NCI-H510A treated with DMSO at 0.1 percent for 48 hours (cell line): ENCODE measurements around the gene CHCHD3.
"Not testable (repeated sequence)": the region's sequence is repeated elsewhere in the genome, so short reads cannot be mapped to it uniquely, and the experiment has no call there.

Source experiments
- DNase-seq: peaks from one replicate; lab custom pipeline; 2025; lab: John Stamatoyannopoulos, UW

The CHCHD3 gene

DNA sequence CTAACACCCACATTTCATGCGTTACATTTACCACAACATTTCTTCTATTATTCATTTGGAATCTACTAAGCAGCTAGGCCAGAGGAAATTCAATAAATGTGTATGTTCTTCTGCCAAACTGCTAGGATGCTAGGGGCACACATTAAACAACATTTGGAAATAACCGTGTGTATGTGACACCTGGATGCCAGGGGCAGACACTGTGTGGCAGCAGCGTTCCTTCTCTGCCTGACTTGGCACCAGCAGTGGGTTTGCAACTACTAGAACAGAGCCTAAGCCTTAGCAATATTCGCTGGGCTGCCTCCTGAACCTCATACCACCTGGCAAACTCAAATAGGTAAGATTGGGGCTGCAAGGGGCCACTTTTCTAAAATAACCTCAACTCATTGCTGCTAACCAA, 182.1 kb downstream of the CHCHD3 start:
- DNase-seq: no peak

DNA sequence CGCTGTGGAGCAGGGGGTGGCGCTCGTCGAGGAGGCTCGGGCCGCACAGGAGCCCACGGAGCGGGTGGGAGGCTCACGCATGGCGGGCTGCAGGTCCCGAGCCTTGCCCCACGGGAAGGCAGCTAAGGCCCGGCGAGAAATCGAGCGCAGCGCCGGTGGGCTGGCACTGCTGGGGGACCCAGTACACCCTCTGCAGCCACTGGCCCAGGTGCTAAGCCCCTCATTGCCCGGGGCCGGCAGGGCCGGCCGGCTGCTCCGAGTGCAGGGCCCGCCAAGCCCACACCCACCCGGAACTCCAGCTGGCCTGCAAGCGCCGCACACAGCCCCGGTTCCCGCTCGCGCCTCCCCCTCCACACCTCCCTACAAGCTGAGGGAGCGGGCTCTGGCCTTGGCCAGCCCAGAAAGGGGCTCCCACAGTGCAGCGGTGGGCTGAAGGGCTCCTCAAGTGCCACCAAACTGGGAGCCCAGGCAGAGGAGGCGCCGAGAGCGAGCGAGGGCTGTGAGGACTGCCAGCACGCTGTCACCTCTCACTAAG, 183.2 kb downstream of the CHCHD3 start:
- not testable (repeated sequence) for DNase-seq

DNA sequence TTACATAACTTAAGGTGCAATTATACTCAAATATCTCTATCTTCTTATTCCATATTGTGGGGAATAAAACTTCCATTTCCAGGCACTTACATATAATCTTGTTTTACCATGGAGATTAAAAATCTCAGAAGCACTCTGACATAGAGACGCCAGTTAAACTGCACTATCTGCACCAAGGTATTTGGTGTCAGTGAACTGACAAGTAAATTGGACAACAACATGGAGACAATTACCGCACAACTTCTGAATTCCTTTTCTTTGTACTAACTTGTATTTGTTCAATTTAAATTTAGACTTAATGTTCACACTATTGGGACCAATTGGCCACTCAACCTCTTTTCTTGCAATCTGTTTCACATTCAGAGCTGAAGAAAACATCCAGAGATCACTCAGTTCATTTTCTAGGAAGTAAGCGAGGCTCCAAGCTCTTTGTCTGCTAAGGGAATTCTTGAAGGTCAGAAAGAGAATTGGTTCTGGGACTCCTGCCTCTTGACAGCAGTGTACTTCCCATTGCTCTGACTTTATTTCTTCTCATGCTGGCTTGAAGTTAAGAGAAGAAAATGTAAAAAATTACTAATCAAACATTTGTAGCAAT, 184.7 kb downstream of the CHCHD3 start:
- DNase-seq: no peak

DNA sequence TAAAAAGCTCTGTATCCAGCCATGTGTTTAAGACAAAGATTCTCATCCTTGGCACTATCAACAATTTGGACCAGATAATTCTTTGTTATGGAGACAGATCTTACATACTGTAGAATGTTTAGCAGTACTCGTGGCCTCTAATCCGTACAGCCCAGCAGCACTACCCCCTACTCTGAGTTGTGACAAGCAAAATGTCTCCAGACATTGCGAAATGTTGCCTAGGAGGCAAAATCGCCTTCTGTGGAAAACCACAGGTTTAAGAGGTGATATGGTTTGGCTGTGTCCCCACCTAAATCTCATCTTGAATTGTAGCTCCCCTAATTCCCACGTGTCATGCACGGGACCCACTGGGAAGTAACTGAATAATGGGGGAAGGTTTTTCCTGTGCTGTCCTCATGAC, 186.7 kb downstream of the CHCHD3 start:
- DNase-seq: no peak

DNA sequence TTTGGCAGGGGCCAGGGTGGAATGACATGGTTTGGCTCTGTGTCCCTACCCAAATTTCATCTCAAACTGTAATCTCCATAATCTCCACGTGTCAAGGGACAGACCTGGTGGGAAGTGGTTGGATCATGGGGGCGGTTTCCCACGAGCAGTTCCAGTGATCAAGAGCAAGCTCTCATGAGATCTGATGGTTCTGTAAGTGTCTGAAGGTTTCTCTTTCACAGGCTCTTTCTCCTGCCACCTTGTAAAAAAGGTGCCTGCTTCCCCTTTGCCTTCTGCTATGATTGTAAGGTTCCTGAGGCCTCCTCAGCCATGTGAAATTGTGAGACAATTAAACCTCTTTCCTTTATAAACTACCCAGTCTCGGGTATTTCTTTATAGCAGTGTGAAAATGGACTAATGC, 188.3 kb downstream of the CHCHD3 start:
- DNase-seq: no peak

DNA sequence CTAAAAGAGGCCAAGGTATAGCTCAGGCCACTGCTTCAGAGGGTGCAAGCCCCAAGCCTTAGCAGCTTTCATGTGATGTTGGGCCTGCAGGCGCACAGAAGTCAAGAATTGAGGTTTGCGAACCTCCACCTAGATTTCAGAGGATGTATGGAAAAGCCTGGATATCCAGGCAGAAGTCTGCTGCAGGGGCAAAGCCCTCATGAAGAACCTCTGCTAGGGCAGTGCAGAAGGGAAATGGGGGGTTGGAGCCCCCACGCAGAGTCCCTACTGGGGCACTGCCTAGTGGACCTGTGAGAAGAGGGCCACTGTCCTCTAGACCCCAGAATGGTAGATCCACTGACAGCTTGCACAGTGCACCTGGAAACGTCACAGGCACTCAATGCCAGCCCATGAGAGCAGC, 189.1 kb downstream of the CHCHD3 start:
- DNase-seq: not testable (repeated sequence)

DNA sequence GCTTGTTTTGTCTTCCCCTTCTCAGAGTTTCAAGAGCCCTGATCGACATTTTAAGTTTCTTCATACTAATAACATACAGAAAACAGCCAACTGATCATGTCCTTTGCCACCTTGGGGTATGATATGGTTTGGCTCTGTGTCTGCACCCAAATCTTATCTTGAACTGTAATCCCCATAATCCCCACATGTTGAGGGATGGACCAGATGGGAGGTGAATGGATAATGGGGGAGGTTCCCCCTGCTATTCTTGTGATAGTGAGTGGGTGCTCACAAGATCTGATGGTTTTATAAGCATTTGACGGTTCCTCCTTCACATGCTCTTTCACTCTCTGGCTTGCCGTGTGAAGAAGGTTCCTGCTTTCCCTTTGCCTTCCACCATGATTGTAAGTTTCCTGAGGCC, 190.3 kb downstream of the CHCHD3 start:
- no peak for DNase-seq

DNA sequence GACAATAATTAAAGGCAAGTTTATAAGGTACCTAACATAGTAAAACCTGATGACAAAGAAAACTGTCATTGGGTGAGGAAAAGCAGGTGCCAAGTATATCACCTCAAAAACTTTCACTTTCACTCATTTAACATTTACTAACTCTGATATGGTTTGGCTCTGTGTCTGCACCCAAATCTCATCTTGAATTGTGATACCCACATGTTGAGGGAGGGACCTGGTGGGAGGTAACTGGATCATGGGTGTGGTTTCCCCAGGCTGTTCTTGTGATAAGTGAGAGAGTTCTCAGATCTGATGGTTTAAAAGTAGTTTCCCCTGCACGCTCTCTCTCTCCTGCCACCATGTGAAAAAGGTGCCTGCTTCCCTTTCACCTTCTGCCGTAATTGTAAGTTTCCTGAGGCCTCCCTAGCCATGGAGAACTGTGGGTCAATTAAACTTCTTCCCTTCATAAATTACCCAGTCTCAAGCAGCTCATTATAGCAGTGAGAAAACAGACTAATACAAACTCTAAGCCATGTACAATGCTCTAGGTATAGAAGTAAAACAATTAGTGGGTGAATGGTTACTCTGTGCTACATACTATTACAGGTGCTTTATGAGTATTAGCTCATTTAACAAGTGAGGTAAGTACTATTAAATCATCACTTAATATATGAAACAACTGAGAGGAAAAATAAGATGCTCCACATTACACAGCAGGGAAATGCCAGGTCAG, 199.0 kb downstream of the CHCHD3 start:
- DNase-seq: no peak

DNA sequence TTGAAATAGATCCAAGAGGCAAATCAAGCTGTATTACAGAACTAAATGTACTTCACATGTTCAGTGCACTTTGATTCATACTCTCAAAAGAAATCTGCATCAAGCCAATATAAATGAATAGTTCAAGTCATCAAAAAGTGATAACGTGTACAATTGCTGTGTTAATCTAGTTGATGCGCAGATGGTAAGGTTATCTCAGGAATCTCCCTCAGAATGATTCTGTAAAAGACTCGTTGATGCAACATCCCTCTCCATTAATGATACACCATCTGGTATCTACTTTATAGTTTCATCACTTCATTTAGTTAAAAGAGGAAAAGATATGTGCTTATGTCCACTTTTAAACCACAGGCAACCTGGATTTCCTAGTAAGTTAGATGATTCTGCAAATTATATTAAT, 200.6 kb downstream of the CHCHD3 start:
- DNase-seq: no peak

DNA sequence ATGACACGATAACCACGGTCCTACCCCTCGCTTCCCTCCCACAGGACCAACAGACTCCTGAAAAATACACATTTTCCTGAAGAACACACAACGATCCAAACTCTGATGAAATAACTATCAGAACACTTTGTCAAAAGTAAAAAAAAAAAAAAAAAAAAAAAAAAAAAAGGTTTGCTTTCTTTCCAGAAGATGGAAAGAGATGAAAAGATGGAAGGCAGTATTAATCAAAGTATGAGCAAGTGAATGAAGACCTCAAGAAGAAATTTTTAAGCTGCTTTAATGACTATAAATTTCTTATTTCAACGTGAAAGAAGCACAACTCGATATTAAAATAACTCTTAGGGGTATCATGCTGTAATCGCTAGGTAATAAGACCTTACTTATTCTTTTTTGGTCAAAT, 202.3 kb downstream of the CHCHD3 start:
- DNase-seq: no peak

DNA sequence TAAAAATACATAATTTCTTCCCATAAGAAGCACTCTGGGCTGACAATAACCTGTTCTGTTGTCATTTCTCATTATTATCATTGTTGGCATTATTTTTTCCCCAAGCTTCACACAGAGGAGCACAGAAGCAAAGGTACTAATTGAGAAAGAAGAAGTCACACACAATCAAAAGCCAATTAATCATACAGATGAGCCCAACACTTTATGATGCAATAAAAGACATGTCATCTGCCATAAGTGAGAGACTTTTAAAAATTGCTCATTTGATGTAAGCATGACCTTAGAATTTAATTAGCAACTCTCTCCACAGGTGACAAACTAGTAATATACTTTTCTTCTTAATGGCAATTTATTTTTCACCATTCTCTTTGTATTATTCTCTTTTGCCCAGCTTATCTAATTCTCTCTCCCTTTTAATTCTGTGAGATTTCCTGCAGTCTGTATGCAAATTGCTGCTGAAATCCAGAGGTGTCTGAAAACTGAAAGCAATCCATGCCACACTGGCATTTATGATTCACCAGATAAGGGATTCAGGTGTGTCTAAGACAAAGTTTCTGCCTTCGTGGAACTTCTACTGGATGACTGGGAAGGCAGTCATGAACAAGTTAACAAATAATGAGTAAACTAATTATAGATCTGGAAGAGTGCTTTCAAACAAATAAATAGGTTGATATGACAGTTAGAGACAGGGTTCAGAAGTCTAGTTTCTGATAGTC, 203.5 kb downstream of the CHCHD3 start:
- no peak for DNase-seq

DNA sequence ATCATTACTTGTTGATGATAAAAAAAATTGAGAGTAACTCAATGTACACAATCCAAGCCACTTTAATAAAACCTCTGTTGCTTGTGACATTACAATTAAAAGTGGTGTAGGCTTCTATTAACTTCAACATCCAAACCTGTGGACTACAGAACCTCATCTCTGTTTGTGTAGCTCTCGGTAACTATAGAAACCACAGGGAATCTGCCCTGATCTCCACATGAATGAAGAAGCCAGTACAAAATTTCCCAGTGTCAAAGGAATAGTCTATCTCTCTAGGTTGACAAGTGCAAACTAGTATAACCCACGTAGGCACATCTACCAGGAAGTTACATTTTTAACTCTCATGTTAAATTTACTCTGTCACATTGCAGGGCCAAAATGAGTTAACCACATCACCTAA, 204.3 kb downstream of the CHCHD3 start:
- DNase-seq: no peak

DNA sequence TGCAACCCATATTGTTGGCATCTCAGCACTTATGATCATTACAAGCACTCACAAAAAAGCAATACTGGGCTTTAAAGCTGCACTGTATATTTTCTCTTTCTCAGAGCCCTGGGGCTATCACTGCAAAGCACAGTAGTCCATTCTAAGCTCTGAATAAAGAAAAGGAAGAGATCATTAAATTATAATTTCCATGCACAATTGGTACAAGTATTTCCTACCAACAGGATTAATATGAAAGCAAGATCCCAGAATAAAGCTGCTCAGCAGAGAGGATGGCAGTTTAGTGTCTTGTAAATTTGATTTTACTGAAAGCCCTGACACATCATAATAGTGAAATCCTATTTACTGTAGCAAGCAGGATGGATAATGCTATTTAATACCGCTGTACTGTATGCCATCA, 205.3 kb downstream of the CHCHD3 start:
- no peak for DNase-seq

DNA sequence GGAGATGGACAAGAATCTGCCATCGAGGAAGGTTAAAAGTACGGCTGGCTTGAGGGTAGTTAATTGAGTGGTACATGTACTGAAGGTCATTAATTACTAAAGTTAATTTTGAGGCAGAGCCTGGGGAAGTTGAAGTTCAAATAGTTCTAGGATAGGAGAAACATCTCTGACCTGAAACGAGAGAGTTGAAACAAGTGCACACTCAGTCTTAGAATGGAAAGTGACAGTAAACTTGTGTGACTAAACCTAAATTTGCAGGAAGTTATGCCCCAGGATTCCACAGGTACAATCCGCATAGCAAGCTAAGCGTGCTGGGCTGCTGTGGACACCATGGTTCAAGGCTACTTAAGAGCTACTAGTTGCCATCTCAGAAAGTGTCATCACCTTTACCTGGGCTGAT, 209.9 kb downstream of the CHCHD3 start:
- no peak for DNase-seq

DNA sequence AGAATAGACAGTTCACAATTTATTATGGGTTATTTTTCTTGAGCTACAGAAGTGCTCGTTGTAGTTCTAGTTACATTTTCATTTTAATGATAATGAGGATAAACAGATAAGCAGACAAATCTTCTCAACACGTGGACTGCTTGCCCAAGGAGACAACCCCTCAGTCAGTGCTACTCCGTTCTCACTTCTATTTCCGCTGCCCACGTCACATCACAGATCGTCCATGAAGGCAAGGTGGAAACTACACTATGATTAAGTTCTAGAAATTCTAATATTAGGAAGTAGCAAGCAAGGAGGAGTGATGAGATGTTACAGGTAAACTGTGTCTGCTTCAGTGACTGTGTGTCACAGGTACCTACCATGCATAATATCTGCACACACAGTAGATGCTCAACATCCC, 210.5 kb downstream of the CHCHD3 start:
- DNase-seq: no peak

DNA sequence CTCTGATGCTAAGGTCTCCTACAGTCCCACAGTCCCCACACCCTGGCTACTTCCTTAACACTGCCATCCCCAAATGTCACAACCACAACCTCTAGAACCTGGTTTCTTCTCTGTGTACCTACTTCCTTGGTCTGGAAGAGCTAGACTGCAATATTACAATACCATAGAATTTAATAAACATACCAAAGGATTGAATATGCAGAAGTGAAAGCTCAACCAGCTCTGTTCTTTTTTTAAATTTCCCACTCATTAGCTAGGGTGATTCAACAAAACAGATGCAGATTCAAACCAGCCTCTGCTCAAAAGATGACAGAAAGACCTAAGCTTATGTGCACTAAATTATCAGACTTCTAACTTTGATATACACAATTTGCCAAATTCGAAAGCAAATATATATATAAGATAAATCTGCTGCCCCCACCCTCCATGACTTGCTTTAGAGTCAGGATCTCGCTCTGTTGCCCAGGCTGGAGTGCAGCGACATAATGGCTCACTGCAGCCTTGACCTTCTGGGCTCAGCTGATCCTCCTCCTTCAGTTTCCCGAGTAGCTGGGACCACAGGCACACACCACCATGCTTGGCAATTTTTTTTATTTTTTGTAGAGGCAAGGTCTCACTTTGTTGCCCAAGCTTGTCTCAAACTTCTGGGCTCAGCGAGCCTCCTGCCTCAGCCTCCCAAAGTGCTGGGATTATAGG, 212.6 kb downstream of the CHCHD3 start:
- no peak for DNase-seq

DNA sequence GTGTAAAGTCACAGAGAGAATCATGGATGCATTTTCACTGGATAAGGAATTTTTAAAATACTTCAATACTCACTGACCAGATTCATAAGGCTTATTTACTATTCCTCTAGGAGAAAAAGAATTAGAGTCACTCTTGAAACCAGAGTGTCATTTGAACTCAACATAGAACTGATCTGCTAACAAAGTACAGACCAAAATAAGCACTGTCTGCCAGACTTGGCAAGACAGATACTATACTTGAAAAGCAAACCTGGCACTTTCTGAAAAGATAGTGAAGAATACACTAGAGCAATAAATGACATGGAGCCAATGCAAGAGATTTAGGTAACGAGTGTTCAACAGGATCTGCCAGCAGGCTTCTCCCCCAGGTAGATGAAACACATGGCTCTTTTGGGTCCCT, 215.3 kb downstream of the CHCHD3 start:
- no peak for DNase-seq

DNA sequence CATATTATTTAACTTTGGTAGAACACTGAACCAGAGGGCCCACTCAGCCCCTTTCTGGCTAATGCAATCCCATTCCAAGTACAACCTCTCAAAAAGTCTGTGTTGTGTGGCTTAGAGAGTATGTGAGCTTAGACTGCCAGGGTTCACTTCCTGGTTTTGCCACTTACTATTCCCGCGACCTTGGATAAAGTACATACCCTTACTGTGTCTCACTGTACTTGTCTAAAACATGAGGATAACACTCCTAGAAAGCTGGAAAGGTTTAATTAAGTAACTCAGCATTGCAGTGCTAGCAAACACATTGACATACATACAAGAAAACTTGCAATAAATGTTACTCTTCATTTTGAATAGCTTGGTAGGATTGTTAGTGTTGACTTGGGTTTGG, 215.8 kb downstream of the CHCHD3 start:
- no peak for DNase-seq

DNA sequence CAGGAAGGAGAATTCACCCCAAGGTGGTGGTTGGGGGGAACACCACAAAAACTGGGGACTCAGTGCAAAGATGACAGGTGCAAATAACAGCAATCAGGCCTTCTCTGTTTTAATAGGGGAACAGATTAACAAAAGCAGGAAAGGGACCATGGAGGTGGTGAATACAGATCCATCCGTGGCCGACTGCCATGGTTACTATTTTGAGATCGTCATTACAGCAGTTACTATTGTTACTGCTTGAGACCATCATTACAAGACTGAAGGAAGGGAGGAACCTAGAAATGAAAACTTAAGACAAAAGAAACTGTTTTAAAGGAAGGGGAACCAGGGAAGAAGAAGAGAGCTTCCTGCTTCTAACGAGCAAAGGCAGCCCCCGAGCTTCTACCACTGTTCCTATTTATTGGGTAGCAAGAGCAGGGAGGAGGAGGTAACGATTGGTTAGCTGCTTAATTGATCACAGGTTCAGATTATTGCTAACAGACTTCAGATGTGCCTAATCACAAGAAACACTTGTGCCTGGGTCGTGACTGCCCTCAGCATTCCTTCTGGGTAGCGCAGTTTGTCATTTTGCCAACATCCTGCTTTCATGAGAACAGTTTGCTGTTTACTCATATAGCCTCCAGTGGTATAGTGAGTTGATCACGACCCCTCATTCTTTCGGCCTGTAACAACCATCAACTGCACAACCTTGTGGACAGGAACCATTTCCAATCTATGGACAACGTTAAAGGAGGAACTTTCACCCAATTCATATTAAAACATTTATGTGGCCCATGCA, 216.3 kb downstream of the CHCHD3 start:
- no peak for DNase-seq

DNA sequence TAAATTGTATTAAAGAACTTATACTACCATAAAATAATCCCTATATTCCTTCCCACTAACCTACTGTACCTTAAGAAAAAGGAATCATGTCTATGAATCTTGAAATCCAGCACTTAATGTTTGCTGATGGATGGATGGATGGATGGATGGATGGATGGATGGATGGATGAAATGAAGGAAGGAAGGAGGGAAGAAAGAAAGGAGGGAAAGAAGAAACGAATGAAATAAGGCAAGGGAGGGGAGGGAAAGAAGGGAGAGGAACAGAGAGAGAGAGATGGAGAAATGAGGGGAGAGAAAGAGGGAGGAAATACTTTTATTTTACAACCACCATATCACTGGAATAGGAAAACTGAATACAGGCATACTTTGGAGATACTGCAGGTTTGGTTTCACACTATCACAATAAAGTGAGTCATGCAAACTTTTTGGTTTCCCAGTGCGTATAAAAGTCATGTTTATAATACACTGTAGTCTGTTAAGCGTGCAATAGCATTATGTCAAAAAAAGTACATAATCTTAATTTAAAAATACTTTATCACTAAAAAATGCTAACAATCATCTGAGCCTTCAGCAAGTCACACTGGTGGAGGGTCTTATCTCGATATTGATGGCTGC, 219.8 kb downstream of the CHCHD3 start:
- no peak for DNase-seq

DNA sequence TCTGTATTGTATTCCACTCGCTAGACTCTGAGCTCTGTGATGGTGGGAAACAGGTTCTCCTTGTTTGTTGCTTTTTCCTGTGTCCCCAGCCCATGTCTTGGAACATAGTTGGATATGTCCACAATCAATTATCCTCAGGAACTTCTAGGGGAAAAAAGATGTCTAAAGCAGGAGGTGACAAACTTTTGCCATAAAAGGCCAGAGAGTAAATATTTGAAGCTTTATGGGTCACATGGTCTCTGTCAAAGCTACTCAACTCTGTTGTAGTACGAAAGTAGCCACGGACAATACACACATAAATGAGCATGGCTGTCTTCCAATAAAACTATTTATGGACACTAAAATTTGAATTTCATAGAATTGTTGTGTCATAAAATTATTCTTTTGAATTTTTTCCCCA, 220.5 kb downstream of the CHCHD3 start:
- no peak for DNase-seq
